ENCODE results near the gene SIGLEC5.
"Not testable (repeated sequence)": the region's sequence is repeated elsewhere in the genome, so short reads cannot be mapped to it uniquely, and the experiment has no call there.

Gene SIGLEC5, protein sequence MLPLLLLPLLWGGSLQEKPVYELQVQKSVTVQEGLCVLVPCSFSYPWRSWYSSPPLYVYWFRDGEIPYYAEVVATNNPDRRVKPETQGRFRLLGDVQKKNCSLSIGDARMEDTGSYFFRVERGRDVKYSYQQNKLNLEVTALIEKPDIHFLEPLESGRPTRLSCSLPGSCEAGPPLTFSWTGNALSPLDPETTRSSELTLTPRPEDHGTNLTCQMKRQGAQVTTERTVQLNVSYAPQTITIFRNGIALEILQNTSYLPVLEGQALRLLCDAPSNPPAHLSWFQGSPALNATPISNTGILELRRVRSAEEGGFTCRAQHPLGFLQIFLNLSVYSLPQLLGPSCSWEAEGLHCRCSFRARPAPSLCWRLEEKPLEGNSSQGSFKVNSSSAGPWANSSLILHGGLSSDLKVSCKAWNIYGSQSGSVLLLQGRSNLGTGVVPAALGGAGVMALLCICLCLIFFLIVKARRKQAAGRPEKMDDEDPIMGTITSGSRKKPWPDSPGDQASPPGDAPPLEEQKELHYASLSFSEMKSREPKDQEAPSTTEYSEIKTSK

DNA sequence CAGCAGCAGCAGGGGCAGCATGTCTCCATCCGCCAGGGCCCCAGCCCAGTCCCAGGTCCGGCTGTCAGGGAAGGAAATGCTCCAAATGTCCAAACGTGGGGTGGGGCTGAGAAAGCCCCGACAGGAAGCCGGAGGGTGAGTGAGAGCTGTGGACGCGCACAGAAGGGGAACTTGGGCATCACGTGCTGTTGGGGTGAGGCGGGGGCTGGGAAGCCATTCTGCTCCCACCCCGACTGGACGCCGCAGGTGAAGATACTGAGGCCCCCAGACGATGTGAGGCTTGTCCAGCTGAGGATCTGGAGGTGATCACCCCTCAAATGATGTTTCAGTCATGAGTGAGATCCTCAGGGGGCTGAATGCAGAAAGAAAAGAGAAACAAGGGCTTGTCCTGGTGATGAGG, at the start of gene SIGLEC5:
Gene SIGLEC5 (minus strand): TSS at position 87 of the 400 bp plus-strand sequence. CDS start 66 bp downstream, at position 21.
- DNase-seq = not testable (repeated sequence)

DNA sequence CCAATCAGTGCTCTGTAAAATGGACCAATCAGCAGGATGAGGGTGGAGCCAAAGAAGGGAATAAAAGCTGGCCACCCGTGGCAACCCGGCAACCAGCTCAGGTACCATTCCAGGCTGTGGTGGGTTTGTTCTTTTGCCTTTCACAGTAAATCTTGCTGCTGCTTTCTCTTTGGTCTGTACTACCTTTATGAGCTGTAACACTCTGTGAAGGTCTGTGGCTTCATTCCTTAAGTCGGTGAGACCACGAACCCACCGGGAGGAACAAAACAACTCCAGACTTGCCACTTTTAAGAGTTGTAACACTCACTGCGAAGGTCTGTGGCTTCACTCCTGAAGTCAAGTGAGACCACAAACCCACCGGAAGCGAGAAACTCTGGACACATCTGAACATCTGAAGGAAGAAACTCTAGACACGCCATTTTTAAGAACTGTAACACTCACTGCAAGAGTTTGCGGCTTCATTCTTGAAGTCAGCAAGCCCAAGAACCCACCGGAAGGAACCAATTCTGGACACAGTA, 46.4 kb upstream of the SIGLEC5 start:
- no peak for DNase-seq

DNA sequence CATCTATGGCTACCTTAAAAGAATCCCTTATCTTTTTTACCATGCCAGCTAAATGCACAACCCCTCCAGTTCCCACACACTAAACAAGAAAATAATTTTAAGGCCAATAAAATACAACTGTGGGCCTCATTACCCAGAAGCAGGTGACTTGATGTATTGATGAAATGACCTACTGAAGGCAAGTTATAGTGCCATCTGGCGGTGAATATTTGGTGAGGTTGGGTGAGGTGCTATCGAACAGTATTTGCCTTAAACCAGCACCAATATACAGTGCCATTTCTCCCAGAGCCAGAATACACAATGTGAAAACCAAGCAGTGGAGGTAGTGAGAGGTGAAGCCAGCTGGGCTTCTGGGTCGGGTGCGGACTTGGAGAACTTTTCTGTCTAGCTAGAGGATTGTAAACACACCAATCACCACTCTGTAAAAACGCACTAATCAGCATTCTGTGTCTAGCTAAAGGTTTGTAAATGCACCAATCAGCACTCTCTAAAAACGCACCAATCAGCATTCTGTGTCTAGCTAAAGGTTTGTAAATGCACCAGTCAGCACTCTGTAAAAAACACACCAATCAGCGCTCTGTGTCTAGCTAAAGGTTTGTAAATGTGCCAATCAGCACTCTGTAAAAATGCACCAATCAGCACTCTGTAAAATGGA, 45.8 kb upstream of the SIGLEC5 start:
- DNase-seq = not testable (repeated sequence)

DNA sequence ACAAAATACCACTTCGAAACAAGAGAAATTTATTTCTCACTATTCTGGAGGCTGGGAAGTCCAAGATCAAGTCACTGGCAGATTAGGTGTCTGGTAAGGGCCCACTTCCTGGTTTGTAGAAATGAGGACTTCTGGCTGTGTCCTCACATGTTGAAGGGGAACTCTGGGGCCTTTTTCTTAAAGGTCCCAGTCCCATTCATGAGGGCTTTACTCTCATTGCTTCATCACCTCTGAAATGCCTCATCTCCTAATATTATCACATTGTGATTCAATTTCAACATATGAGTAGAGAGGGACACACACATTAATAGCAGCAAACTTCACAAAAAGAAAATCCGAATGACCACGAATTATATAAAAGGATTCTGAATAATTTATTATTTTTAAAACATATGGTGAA, 38.0 kb upstream of the SIGLEC5 start:
- DNase-seq = no peak

DNA sequence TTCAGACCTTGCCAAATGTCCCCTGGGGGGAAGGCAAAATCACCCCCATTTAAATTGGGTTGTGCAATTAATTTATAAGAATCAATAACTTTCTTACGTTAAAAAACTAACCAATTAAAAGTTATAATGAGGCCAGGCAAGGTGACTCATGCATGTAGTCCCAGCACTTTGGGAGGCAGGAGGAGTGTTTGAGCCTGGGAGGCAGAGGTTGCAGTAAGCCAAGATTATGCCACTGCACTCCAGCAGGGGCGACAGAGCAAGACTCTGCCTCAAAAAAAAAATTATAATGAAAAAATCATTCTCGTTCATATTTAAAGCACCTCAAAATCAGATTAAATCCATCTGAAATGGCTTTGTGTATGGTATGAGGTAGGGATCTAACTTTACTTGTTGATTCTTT, 34.8 kb upstream of the SIGLEC5 start:
- no peak for DNase-seq

DNA sequence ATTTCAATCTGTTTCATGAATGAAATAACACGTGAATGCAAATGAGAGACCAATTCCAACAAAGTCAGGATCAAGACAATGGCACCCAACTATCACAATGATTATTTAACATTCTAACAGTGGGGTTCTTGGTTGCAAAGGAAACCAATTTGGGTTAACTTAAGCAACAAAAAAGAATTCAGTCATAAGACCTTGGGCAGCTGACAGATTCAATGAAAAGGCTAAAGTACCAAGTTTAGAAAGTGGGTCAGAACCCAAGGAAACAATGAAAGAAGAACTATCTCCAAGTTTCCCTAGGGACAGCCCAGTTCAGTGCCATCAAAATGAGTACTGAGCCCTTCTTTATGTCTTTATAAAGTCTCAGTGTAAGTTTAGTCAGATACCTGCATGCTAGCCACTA, 33.9 kb upstream of the SIGLEC5 start:
- DNase-seq = no peak

DNA sequence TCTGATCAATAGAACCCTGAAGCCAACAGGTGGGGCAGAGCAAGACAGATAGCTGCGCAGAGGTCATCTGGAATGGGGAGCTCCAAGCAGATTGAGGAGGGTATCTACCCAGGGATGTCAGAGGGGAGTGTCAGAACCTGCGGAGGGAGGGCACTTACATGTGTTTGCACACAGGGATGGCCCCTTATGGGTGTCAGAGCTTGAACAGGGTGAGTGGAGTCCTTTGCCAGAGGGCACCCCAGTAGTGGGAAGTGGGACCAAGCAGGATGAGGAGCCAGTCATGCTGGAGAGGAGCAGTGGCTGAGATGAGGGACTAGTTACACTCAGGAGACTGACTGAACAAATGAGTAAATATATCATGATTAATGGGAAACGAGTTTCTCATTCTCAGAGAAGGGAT, 33.4 kb upstream of the SIGLEC5 start:
- no peak for DNase-seq

DNA sequence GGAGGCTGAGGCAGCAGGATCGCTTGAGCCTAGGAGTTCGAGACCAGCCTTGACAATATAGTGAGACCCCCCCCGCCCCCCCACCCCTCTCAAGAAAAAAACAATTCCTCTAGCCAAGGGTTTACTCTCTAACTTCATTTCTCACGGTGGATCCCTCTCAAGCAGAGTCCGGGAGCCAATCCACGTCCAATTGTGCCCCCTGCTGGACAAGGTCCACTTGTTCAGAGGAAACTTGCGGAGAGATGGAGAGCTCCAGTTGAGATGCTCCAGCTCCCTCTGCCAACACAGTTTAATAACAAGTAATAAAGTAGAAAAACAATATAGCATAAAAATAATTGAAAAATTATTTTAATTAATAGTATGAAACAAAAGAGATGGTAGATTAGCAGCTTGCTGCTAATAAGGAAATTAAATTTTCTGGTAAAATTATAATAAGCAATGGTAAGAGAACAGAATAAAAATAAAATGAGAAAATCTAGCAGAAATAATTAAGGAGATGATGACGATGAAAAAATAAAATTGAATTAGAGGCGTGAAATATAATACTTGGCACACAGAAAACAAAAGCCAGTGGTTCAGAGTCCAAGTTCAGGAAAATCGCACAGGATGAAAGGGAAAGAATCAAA, 30.9 kb upstream of the SIGLEC5 start:
- peak; percentile 48 to 51 for DNase-seq

DNA sequence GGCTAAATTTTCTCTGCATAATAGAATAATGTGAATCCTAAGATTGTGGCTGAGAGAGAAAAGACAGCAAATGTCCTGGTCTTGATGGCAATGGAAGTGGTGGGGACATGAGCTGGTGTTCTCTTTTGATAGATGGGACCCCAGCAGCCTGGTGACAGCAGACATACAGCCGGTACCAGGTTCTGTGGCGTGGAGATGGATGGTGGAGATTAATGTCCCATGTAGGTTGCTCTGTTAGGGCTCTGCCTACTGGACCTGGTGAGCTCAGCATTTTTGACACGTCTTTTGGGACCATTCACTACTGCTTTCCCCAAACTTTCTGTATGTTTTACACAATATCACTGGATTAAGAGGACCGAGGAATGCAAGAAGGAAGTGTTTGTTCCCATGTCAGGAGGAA, 24.6 kb upstream of the SIGLEC5 start:
- no peak for DNase-seq

DNA sequence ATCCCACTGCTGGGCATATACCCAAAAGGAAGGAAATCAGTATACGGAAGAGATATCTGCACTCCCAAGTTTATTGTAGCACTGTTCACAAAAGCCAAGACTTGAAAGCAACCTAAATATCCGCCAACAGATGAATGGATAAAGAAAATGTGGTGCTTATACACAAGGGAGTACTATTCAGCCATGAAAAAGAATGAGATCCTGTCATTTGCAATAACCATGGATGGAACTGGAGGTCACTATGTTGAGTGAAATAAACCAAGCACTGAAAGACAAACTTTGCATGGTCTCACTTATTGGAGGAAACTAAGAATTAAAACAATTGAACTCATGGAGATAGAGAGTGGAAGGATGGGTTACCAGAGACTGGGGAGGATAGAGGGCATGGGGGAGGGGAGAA, 23.0 kb upstream of the SIGLEC5 start:
- DNase-seq = no peak

DNA sequence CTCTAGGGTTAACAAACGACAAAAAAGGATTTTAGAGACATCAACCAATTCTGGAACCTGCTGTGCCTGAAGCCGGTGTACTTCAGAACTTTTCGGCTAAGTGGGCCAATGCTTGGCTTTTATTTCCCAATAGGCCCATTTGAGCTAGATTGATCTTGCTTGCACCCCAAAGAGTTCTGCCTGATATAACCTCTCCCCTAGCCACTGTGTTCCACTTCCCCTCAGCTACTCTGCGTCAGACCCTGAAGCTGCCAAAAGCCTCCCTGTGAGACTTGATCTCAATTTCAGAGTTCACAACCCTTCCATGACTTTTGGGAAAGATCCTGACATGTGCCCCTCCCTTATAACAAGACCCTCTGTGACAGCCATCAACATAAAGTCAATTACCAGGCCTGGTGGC, 22.1 kb upstream of the SIGLEC5 start:
- DNase-seq = no peak

DNA sequence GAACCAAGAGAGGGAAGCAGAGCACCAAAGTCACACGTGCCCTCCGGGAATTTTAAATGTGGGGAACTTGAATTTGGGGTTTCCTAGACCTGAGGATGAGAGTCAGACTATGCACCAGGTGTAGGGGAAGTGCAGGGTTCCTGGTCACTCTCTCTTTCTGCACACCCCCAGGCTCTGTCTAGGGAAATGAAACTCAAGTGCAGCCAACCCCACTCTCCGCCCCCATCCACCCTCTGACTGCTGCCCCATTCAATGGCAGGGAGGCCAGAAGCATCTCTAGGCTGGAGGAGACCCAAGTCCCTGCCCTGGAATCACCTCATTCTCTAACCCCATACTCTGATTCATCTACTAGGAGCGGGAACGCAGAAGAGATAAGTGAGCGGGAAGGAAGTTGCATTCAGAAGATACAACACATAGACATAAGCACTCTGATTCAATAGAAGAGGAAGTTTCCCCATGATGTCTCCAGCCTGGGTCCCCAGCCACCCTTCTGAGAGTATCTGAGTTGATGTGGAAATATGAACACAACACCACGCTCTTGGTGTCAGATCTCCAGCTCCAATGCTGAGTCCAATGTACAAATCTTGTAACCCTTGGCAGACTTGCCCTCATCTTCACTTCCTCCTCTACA, 21.1 kb upstream of the SIGLEC5 start:
- DNase-seq = no peak

DNA sequence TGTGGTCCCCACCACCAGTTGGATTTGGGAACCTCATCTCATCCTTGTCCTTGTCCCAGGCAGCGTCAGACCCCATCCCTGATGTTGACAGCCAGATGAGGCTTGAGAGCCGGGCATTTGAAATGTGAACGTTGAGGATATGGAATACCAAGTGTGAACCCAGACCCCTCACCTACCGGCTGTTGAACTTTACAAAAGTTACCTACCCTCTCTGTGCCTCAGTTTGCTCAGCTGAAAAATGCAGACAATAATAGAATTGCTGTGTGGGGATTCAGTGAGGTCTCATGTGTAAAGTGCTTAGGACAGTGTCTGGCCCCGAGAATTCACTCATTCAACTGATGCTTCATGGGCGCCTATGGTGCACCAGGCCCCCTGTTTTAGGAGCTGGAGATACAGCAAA, 17.1 kb upstream of the SIGLEC5 start:
- DNase-seq = no peak

DNA sequence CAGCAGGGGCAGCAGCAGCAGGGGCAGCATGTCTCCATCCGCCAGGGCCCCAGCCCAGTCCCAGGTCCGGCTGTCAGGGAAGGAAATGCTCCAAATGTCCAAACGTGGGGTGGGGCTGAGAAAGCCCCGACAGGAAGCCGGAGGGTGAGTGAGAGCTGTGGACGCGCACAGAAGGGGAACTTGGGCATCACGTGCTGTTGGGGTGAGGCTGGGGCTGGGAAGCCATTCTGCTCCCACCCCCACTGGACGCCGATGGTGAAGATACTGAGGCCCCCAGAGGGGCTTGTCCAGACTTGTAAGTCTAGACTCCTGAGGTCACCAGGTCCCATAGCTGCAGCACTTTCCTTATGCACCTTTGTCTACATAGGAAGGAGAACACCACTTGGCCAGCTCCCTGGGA, 16.5 kb upstream of the SIGLEC5 start, which contains the start of gene SIGLEC14:
Gene SIGLEC14 (minus strand): TSS at position 96 of the 400 bp plus-strand sequence. CDS start 66 bp downstream, at position 30.
- not testable (repeated sequence) for DNase-seq

DNA sequence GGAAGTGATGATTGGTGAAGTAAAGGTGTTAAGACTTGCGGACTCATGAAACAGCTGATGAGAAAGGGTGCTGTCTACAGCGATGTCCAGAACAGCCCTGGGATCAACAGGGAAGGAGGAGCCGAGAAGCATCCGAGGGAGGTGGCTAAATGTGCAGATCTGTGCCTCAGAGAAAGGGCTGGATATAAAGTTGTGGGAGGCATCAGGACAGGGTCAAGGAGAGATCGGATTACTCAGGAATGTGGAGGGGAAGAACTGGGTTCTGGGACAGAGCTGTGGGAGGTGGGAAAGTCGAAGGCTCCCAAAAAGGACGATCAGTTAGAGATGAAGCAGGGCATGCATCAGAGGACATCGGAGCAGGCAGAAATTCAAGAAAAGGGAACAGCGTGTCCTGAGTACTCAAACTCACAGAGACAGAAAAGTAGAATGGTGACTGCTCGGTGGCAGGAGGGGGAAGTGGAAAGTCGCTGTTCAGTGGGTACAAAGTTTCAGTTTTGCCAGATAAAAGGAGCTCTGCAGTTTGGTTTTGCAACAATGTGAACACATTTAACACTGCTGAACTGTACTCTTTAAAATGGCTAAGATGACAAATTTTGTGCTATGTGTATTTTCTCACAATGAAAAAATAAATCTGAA, 14.6 kb upstream of the SIGLEC5 start:
- DNase-seq = no peak

DNA sequence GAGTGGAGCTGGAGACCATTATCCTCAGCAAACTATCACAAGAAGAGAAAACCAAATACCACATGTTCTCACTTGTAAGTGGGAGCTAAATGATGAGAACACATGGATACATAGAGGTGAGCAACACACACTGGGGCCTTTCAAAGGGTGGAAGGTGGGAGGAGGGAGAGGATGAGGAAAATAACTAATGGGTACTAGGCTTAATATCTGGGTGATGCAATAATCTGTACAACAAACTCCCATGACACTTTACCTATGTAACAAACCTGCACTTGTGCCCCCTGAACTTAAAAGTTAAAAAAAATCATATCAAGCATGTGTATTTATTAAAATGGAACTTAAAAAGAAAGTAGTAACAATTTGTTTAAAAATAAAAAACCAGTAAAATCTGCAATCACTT, 11.4 kb upstream of the SIGLEC5 start:
- no peak for DNase-seq

DNA sequence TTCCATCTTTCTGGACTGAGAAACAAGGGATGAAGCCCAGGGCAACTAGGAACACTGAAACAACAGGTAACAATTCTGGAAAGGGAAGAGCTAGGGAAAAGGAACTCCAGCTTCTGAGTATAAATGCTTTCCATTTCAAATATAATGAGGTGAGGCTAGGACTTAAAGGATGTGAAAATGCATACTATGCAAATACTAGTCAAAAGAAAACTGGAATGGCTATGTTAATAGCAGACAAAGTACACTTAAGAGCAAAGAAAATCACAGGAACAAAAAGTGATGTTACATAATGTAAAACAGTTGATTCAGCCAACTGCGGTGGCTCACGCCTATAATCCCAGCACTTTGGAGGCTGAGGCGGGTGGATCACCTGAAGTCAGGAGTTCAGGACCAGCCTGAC, 10.2 kb upstream of the SIGLEC5 start:
- no peak for DNase-seq

DNA sequence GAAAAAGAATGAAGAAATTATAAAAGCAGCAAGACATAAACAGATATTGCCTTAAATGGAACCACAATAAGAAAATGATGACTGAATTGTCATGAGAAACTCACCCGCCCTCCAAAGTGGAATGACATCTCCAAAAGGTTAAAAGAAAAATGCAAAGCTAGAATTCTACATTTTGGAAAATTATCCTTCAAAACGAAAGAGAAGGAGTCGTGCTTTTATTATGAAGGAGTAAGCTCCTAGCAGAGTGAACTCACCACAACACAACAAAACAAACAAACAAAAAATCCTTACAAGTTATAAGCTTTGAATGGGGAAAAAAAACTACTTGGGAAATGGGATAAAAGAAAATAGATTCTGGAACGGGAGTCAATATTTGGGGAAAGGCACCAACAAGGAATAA, 9.7 kb upstream of the SIGLEC5 start:
- DNase-seq = no peak

DNA sequence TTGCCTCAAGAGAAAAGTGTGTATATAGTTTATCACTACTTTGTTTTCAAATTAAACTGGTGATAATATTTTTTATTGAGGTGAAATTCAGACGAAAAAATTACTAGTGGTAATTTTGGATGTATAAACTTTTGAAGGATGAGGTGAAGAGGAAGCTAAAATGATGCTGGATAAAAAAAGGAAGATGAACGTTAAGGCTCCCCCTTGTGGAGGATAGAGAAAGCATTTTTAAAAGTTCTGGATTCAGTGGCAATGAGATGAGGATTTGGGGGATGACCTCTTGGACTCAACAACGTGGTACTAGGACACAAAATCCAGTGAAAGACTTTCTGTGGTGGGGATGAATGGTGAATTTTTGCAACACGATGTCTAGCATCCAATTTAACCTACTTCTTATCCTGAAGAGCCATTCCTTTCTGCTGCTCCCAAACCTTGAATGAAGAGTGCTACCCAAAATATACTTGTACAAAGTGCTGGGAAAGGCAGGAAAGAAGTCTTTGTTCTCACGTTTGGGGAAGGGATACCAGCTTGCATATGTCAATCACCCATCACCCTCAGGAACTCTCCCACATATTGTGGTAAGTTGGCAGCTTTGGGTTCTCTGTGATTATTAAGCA, 7.3 kb upstream of the SIGLEC5 start:
- DNase-seq = no peak

DNA sequence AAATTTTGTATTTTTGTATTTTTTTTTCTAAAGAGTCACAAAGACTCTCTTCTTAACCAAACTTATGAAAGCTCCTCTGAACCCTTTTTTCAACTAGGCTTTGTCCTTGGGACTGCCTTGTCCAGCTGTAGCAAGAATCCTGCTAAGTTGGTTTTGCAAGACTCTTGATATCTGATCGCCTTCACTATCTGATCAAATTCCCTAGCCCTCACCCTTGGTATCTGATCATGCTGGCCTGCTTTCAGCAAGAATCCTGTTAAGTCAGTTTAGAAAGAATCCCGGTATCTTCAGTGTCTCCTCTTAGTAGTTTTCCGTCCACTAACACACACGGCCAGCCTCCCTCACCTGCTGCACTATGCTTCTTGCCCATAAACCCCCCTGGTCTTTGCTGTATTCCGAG, 1.9 kb upstream of the SIGLEC5 start:
- DNase-seq = no peak

DNA sequence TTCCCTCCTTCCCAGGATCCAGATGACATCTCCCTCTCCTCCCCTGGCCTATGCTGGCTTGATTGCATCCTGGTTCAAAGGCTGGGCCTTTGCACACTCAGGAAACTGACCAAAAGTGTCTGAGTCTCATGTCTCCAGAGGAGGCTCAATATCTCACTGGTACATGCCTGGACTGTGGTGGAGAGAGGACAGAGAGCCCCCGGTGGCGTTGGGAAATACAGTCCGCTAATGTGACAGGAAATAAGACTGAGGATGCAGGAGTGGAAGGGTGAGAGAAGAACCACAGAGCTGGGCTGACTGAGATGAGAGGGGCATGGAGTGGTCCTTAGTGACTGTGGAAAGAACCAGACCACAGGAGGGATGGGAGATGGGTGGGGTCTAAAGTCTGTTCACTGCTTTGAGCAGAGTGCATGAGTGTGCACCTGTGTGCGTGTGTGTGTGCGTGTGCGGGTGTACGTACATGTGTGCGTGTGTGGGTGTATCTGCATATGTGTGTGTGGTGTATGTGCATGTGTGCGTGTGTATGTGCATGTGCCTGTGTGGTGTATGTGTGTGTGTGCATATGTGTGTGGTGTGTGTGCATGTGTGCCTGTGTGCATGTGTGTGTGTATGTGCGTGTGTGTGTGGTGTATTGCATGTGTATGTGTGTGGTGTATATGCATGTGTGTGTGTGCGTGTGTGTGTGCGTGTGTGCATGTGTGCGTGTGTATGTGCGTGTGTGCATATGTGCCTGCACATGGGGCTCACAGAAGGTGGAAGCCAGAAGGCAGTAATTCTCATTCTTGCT, 1.9 kb downstream of the SIGLEC5 start:
- no peak for DNase-seq

Data from activated CD4-positive, alpha-beta T cell treated with anti-CD3 and anti-CD28 coated beads for 4 hours (primary cell).